Stimulated activated CD4-positive, alpha-beta T cell treated with anti-CD3 and anti-CD28 coated beads, Interleukin-15, amount 100 ng/mL, for 1 hour (primary cell): ENCODE measurements around the gene CKS1B.

Source experiments
- DNase-seq, 2 donors: peaks; one replicate each; pipeline ENCODE4 v3.0.0-alpha.2; 2020; ENCODE audit warnings: low read depth in 1 of 2, low spot score in 1 of 2

Gene CKS1B

GRCh38 chr1:155000726-155001424 is 26.4 kb downstream of the CKS1B start:
- DNase-seq, result peak; percentile 63 to 68

GRCh38 chr1:155001425-155001674 is 26.9 kb downstream of the CKS1B start:
- no peak for DNase-seq

- peak; percentile 94 to 95 for DNase-seq
Observed at GRCh38 chr1:155001675-155002463, 27.4 kb downstream of the CKS1B start.

- no peak for DNase-seq
Observed at GRCh38 chr1:155002464-155003226, 28.2 kb downstream of the CKS1B start, which contains the start of gene ZBTB7B. Gene ZBTB7B, plus strand, starts transcription at chr1:155002802. Its CDS starts 11,859 bp downstream, at chr1:155014661.

GRCh38 chr1:155003227-155003765 is 28.8 kb downstream of the CKS1B start:
- DNase-seq, result no peak

GRCh38 chr1:155003766-155004351 is 29.4 kb downstream of the CKS1B start:
- DNase-seq, result no peak

- DNase-seq, result no peak
Observed at GRCh38 chr1:155004352-155005075, 30.0 kb downstream of the CKS1B start.

GRCh38 chr1:155005076-155006011 is 30.9 kb downstream of the CKS1B start:
- no peak for DNase-seq

DNA sequence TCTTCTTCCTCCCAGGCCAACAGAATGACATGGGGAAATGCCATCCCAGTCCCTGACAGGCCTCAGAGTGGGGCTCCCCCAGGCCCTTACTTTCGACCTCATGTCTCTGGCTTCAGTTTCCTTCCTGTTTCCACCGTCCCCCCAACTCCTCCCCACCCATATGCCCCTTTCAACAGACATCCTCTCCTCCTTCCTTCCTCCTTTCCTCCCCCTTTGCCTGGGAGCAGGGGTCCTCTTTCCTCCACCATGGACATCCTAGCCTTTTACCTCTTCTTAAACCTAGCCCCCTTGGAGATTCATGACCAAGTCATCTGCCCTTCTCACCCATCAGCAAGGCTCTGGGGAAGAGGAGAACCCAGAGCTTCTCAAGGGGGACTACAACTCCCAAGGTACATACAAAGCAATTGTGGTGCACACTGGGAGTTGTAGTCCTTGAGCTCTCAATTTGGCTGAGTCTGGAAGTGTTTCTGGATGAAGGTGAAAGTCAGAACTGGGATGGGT is 32.2 kb downstream of the CKS1B start:
- DNase-seq, result no peak

GRCh38 chr1:155007251-155007828 is 32.9 kb downstream of the CKS1B start:
- no peak for DNase-seq

GRCh38 chr1:155008015-155008941 is 33.8 kb downstream of the CKS1B start:
- peak in 1 of 2 donors; percentile 60 for DNase-seq

- no peak for DNase-seq
Observed at GRCh38 chr1:155009221-155009711, 34.8 kb downstream of the CKS1B start.

DNA sequence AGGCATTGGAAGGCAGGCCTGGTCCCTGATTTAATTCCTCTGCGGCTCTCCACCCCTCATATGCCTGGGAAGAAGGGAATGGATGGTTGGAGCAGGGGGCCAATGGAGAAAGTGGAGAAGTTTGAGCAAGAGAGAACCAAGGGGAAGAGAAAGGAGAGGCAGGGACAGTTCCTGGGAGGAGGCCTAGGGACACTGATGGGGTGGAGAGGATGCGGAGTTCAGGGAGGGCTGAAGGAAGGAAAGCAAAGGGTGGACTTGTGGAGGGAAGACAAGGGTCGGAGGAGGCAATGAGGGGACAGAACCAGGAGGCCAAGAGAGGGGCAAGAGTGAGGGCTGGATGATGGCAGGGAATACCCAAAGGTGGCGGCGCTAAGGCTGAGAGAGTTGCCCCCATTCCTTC is 35.3 kb downstream of the CKS1B start:
- no peak for DNase-seq

DNA sequence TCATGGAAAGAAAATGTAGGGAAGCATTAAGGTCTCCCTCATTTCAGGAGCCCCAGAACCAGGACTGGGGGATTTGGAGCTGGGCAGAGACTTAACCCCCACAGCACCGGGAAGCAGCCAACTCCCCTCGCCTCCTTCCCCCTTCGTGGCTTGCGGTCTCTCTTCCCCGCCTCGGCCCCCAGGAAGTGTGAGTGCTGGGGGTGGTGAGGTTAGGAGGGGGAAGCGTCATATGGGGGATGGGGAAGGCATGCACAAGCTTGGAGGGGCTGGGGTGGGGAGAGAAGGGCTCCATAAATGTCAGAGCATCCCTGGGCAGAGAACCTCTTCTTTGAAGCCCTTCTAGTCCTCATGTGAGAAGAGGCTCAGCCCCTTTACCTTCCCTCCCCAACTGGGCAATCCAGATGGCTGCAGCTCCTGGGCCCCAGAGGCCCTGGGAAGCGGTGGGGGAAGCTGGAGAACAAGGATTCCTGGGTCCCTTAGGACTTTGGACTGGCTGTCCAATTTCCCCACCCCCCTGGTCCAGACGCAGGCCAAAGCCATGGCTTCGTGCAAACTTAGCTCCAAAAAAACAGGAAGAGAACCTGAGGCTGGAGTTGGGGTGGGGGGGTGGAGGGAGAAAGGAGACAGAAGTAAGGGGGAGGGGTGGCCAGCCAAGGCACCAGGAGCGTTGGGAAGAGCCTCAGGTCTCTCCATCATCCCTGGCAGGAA is 35.9 kb downstream of the CKS1B start:
- DNase-seq, result no peak

GRCh38 chr1:155011004-155011416 is 36.5 kb downstream of the CKS1B start:
- no peak for DNase-seq

DNA sequence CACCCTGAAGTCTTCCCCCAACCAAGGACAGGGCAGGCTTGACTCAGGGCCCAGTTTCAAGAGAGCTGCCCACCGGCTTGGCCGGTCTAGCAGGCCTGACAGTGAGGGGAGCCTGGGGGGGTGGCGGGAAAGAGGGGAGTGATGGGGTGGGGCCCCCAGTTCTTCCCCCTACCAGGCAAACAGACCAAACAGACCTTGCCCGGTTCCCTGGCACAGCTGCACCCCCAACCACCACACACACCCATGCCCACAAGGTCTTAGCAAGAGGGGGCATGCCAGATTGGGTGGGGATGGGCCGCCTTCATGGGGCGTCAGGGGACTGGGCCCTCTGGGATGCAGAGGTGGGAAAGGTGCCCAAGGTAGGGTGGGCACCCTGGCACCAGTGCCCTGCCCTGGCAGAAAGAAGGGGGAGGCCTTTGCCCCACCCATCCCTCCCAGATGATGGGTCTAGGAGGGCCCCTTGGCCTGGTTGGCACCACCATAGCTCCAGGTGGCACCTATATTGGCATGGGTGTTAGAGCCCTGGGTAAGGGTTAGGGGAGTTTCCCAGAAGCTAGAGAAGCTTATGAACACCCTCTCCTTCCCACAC is 37.0 kb downstream of the CKS1B start:
- DNase-seq, result no peak
